Adipocyte (in vitro differentiated cells): ENCODE results near the gene DHRS4.

ENCODE experiments used
- DNase-seq: peaks from one replicate; pipeline ENCODE4 v3.0.0-alpha.2; 2015; ENCODE audit warnings: low read depth
- H3K27me3 ChIP-seq: replicated peaks from 2 replicates; pipeline ENCODE4 v1.7.0; 2013; ENCODE audit warnings: mild to moderate bottlenecking, low read length, moderate library complexity; ENCODE audit not compliant: control insufficient read depth, insufficient read depth
- H3K36me3 ChIP-seq: 2 replicates; pipeline ENCODE4 v1.7.0; 2013; ENCODE audit warnings: low read length, mild to moderate bottlenecking, moderate library complexity; ENCODE audit not compliant: control insufficient read depth, insufficient read depth, severe bottlenecking
- H3K4me1 ChIP-seq: 2 replicates; pipeline ENCODE4 v1.7.0; 2013; ENCODE audit warnings: mild to moderate bottlenecking, low read length, moderate library complexity; ENCODE audit not compliant: control insufficient read depth, insufficient read depth
- H3K4me3 ChIP-seq: 2 replicates; pipeline ENCODE4 v1.7.0; 2013; ENCODE audit warnings: mild to moderate bottlenecking, low read length, moderate library complexity
- H3K9ac ChIP-seq: 2 replicates; pipeline ENCODE4 v1.7.0; 2013; ENCODE audit warnings: mild to moderate bottlenecking, low read length, moderate library complexity
- H3K9me3 ChIP-seq: 2 replicates; pipeline ENCODE4 v1.7.0; 2013; ENCODE audit warnings: mild to moderate bottlenecking, low read length, moderate library complexity; ENCODE audit not compliant: control insufficient read depth

The DHRS4 gene

DNA sequence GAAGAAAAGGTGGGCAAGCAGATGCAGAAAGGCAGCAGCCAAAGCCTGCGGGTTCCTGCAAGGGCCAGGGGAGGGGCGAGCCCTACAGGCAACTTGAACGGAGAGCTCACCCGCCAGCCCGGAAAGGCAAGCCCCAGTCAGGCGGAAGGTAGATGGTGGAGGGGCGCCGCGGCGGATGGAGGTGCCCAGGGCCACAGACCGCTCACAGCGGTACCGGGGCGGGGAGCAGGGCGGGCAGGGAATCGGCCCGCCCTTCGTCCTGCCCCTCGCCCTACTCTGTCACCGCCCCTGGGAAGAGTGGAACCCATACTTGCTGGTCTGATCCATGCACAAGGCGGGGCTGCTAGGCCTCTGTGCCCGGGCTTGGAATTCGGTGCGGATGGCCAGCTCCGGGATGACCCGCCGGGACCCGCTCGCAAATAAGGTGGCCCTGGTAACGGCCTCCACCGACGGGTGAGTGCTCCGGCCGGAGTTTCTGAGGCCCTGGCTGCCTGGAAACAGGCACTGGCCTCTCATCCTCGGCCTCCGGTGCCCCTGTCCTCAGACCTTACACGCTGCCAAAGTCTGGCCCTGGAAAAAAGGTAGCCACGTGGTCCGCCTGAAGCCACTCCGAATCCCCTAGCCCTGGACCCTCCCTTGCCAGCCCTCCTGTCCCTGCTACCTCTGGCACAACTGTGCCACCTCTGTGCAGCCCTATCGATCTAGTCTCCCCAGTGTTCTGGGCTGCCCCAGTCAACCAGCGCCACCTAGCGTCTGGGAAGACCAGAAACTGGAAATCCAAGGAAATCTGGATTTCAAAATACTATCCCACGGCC, at the start of gene DHRS4:
TSS of gene DHRS4 (plus strand) at position 307 of the 815 bp plus-strand sequence. CDS start at position 326, 19 bp downstream.
- H3K4me1 ChIP-seq, result peaks cover 30% of the 10 kb centered on the region
- H3K36me3 ChIP-seq, result peaks cover 8% of the 10 kb centered on the region
- H3K9me3 ChIP-seq, result no peaks in the 10 kb centered on the region
- peak within 1 kb of the TSS; percentile 89 for H3K4me3 ChIP-seq
- peak within 1 kb of the TSS; percentile 98 for H3K9ac ChIP-seq
- H3K27me3 ChIP-seq, result no peaks in the 10 kb centered on the region
- DNase-seq, result peak; percentile 94

DNA sequence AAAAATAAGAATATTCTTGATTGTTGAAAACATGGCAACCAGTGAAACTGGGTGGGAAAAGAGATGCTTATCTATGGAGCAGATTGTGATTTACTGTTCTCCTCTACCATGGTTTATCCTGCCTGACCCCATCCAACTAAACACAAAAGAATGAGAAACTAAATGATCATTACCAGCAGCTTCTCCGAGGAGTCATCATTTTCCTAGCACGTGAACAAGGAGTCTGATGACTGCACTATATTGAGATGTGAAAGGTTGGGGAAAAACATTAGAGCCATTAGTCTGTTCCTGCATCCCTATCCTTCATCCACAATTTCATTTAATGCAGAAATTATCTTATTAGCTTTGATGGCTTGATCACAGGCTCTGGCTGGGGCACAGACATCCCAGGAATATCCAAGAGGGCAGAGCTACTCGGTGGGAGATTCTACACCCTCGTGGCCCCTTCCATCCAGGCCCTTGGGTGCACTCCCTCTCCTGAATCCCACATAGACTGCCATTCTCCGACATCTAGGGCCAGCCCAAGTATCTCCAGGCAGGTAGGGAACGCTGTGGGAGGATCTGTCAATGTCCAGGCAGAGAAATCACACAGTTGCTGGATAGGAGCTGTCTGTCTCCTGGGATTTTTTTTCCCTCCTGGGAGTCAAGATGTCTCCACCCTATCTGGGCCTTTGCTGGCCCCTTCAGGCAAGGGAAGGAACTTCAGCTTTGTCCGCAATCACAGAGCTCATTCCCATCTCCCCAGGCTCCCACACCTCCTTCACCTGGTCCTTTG, 43.3 kb upstream of the DHRS4 start:
- Histone ChIP-seq H3K36me3 (no peaks in the 10 kb centered on the region), H3K4me3 (no peak overlapping the region), H3K27me3 (peaks cover 7% of the 10 kb centered on the region), H3K4me1 (no peaks in the 10 kb centered on the region), H3K9me3 (no peaks in the 10 kb centered on the region), H3K9ac (no peak overlapping the region)
- DNase-seq, result peak; percentile 75

DNA sequence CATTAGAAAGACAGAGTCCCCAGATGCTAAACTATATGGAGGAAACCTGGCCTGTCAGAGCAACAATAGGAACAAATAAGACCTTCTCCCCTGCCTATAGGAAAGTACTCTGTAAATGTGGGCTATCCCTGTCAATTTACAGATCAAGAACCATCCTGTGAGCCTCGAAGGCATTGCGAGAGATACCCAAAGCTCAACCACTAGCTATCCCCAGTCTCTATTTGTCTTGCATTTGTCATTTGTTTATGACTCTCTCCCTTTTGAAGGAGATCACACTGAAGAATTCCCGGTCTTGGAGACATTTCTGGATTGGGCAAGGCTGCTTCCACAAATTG, 42.7 kb upstream of the DHRS4 start:
- DNase-seq, result no peak

DNA sequence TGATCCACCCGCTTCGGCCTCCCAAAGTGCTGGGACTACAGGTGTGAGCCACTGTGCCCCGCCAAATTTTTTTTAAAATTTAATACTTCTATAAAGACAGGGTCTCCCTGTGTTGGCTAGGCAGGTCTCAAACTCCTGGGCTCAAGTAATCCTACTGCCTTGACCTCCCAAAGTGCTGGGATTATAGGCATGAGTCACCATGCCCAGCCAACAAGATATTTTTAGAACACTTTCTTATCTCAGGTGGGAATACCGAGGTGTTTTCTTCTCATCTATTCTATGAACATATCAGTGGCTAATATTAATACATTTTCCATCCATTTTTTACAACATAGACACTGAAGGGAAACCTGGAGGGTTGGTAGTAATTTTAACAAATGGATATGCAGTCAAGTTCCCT, 38.0 kb upstream of the DHRS4 start:
- peaks cover 15% of the 10 kb centered on the region for H3K4me1 ChIP-seq
- H3K36me3 ChIP-seq, result no peaks in the 10 kb centered on the region
- H3K4me3 ChIP-seq, result no peak overlapping the region
- no peak overlapping the region for H3K9ac ChIP-seq
- no peak for DNase-seq
- no peaks in the 10 kb centered on the region for H3K27me3 ChIP-seq
- H3K9me3 ChIP-seq, result peaks cover 3% of the 10 kb centered on the region

More for the DNA sequence above, 42.7 kb upstream of the DHRS4 start:
- Histone ChIP-seq H3K9me3 (no peaks in the 10 kb centered on the region), H3K4me3 (no peak overlapping the region), H3K4me1 (peaks cover 5% of the 10 kb centered on the region), H3K9ac (no peak overlapping the region), H3K36me3 (no peaks in the 10 kb centered on the region), H3K27me3 (peaks cover 7% of the 10 kb centered on the region)

DNA sequence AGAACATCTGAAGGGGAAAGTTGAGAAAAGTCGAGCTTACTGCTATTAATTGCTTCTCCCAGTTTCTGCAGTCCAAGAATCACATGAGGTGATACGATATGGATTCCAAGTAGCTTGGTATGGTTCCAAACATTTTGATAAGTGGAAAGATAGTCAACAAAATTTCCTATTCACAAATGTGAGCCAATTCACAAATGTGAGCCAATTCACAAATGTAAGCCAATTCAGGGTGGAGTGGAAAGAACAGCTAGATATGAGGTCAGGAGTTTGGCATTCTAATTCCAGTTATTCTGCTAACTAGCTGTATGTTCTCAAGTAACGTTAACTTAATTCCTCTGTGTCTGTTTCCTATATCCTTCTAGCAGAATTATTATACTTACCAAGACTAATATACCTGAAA, 37.6 kb upstream of the DHRS4 start:
- H3K9me3 ChIP-seq, result peaks cover 3% of the 10 kb centered on the region
- H3K9ac ChIP-seq, result no peak overlapping the region
- DNase-seq, result peak; percentile 34
- no peak overlapping the region for H3K4me3 ChIP-seq
- H3K27me3 ChIP-seq, result no peaks in the 10 kb centered on the region
- no peaks in the 10 kb centered on the region for H3K36me3 ChIP-seq
- peaks cover 15% of the 10 kb centered on the region for H3K4me1 ChIP-seq

DNA sequence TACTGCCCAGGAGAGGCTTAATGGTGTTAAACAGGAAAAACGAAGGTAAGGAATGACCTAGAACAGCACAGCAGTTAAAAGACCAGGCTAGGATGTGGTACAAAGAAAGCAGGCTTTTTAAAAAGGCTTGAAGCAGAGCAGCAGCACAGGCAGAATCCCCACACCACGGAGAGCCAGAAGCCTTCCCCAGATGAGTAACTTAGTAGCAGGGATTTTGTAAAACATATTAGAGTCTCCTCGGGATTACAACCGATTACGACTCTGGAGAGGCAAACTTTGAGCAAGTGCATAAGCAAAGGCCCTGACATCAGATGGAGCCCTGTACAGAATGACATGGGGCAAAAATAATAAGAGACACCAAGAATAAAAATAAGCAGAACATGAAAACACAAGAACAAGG, 37.1 kb upstream of the DHRS4 start:
- Histone ChIP-seq H3K27me3 (no peaks in the 10 kb centered on the region), H3K9ac (no peak overlapping the region), H3K9me3 (peaks cover 3% of the 10 kb centered on the region), H3K36me3 (no peaks in the 10 kb centered on the region), H3K4me1 (peaks cover 15% of the 10 kb centered on the region), H3K4me3 (no peak overlapping the region)
- DNase-seq, result no peak

DNA sequence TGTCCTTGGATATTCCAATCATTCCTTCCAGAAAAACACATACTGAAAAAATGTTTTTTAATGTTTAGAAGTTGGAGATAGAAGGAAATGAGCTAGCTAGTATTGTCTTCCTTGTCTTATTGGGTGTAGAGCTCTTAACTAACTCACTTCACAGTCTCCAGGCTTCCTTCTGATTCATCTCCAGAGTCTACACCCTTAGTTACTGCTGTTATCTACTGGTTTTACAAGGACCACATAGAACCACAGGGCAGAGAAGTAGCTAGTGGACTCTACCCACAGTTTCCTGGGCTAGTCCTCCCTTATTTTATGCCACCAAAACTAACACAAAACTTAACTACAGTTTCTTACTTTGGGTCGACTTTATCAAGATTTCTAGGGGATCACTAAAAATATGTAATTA, 31.0 kb upstream of the DHRS4 start:
- Histone ChIP-seq H3K36me3 (no peaks in the 10 kb centered on the region), H3K9me3 (peaks cover 1% of the 10 kb centered on the region), H3K4me3 (no peak overlapping the region)

DNA sequence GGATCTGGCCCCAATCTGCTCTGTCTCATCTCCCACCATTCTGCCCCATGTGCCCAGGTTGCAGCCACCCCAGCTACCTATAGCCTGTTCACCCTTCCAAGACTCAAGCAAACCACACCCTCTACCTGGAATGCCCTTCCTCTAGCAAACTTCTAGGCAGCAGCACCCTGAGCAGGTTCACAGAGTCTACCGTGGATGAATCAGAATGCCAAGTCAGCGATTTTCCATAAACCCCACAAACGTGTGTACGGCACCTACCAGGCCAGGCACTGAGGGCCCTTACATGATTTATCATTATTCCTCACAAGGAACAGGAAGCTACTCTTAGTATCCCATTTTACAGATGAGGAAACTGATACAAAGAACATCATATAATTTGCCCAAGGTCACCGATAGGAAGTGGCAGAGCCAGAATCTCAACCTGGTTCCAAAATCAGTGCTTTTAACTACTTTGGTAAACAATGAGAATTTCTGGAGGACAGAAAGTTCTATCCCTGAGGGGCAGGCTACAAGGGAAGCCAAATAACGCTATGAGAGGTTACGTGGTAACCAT, 28.0 kb upstream of the DHRS4 start:
- no peak for DNase-seq
- no peaks in the 10 kb centered on the region for H3K36me3 ChIP-seq

More for the DNA sequence above, 31.0 kb upstream of the DHRS4 start:
- H3K4me1 ChIP-seq, result no peaks in the 10 kb centered on the region
- no peak overlapping the region for H3K9ac ChIP-seq
- no peak for DNase-seq
- H3K27me3 ChIP-seq, result no peaks in the 10 kb centered on the region

DNA sequence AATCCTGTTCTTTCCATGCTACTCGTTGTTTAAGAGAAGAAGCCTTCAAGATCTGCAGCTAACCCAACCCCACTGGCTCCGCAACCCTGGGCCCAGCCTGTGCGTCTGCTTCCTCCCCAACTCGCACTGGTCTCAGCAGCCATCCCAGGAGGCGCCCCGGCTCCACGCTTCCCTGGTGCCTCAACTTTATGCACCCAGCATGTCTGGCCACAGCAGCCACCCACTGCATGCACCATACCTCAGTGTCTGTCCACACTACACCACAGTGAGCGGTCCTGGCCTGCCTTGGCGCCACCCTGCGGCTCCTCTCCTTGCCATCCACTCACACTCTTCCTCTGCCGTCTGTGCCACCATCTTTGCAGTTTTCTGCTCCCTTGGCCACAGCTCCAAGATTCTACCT, 27.0 kb upstream of the DHRS4 start:
- Histone ChIP-seq H3K4me3 (no peak overlapping the region), H3K9ac (no peak overlapping the region), H3K4me1 (peaks cover 20% of the 10 kb centered on the region), H3K36me3 (no peaks in the 10 kb centered on the region), H3K27me3 (no peaks in the 10 kb centered on the region), H3K9me3 (no peaks in the 10 kb centered on the region)
- DNase-seq, result no peak

More for the DNA sequence above, 28.0 kb upstream of the DHRS4 start:
- Histone ChIP-seq H3K9me3 (no peaks in the 10 kb centered on the region), H3K27me3 (no peaks in the 10 kb centered on the region), H3K9ac (no peak overlapping the region), H3K4me3 (no peak overlapping the region), H3K4me1 (peaks cover 13% of the 10 kb centered on the region)

DNA sequence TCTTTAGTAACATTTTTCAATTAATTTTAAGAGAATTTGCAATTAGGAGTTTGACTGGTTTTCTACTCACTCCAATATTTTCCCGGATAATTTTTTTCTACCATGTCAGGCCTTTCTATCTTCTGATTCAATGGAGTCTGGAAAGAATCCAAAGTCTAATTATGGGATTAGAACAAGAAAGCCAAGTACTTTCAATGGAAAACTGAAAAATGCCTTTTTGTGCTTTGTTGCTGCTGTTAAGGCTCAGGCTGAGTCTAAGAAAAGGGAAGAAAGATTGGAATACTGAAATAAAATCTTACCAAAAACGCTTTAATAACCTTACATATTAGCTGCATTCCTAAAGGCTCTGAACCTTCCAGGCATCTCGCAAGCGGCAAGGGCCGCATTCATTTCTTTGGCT, 24.4 kb upstream of the DHRS4 start:
- Histone ChIP-seq H3K4me1 (peaks cover 24% of the 10 kb centered on the region), H3K9ac (no peak overlapping the region), H3K36me3 (no peaks in the 10 kb centered on the region), H3K4me3 (no peak overlapping the region), H3K27me3 (no peaks in the 10 kb centered on the region), H3K9me3 (no peaks in the 10 kb centered on the region)
- DNase-seq, result no peak

DNA sequence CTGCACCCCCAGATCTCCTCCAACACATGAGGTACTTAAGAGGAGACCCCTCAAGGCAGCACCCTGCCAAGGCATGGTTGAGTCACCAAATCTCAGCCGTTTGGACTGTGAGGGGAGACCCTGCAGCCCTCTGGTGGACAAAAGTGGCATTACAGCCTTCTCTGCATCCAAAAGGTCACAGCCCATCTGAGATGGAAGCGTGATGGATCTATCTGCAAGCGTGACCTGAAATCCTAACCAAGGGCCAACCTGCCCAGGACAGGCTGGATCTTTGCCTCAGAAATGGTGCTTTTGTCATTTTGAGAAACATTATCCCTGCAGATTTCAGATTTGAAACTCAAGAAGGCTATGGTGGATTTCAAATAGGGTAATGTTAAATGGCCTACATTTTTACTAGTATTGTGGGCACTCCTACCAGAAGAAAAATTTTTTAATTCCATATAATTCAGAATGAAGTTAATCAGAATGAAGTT, 23.7 kb upstream of the DHRS4 start:
- Histone ChIP-seq H3K4me3 (no peak overlapping the region), H3K9ac (no peak overlapping the region), H3K9me3 (no peaks in the 10 kb centered on the region), H3K4me1 (peaks cover 24% of the 10 kb centered on the region), H3K27me3 (no peaks in the 10 kb centered on the region), H3K36me3 (no peaks in the 10 kb centered on the region)
- peak; percentile 93 for DNase-seq
